GM13977 (cell line): Measurements from ENCODE around the gene WBP2NL.

Experiments used
- DNase-seq: peaks from one replicate; pipeline ENCODE4 v3.0.0; 2012; ENCODE audit warnings: low spot score
- CTCF ChIP-seq: IDR thresholded peaks from 2 replicates; pipeline ENCODE4 v1.5.1; 2012; ENCODE audit warnings: mild to moderate bottlenecking, control low read depth; ENCODE audit not compliant: insufficient read depth; ENCODE audit errors: extremely low read depth, missing control alignments
- in situ Hi-C: fragments of 300-500 bp; cut with MboI; formaldehyde crosslinking; loops from one replicate; pipeline ENCODE4 v1.12.0; 2022; ENCODE audit warnings: low sequenced_read_pairs, low pct_unique_long_range_greater_than_20kb, mixed read lengths, inconsistent platforms; ENCODE audit not compliant: unreplicated experiment

The WBP2NL gene

GRCh38 chr22:42074132-42074811, 75.7 kb downstream of the WBP2NL start, which contains the start of gene PHETA2:
Gene PHETA2, plus strand, starts transcription at chr22:42074248. Its CDS starts 3,046 bp downstream, at chr22:42077294.
- TF ChIP-seq CTCF, result peak; percentile 58
- in situ Hi-C loops, result loop anchor here (10.0 kb wide), 1 partner anchor 89 kb away; no protein-coding TSS in a partner anchor
- DNase-seq, result peak; percentile 58

GRCh38 chr22:42074846-42075676, 76.5 kb downstream of the WBP2NL start:
- no peak for TF ChIP-seq CTCF
- no peak for DNase-seq
- in situ Hi-C loops, result loop anchor here (10.0 kb wide), 1 partner anchor 90 kb away; no protein-coding TSS in a partner anchor

GRCh38 chr22:42076764-42077485, 78.3 kb downstream of the WBP2NL start:
- in situ Hi-C loops, result loop anchor here (10.0 kb wide), 1 partner anchor 92 kb away; no protein-coding TSS in a partner anchor
- no peak for TF ChIP-seq CTCF
- DNase-seq, result no peak

- no peak for DNase-seq
- no peak for TF ChIP-seq CTCF
- in situ Hi-C loops, result loop anchor here (10.0 kb wide), 1 partner anchor 93 kb away; no protein-coding TSS in a partner anchor
Observed at GRCh38 chr22:42077486-42078125, 79.0 kb downstream of the WBP2NL start.
